H1 (cell line): ENCODE data around the gene NUDT12. TPM values are rescaled to one million over a fixed set of nuclear protein-coding genes. Genes with fewer than 3 reads are reported as not detected.

Experiments
- CTCF ChIA-PET: fragments of 300-600 bp; sonication (Branson Sonifier 250); formaldehyde crosslinking; loops from one replicate; lab custom pipeline; 2021; ENCODE audit not compliant: partially characterized antibody; lab: Charles Lee
- POLR2A ChIA-PET: fragments of 300-600 bp; sonication (Branson Sonifier 250); formaldehyde crosslinking; loops from one replicate; lab custom pipeline; 2021; ENCODE audit warnings: inconsistent platforms; ENCODE audit not compliant: partially characterized antibody; lab: Charles Lee
- DNase-seq, 2 experiments: peaks; one replicate each; pipeline versions ENCODE4 v3.0.0 to v3.0.0-alpha.2; 2010 to 2022; ENCODE audit warnings: low spot score in 2 of 2, low read depth in 1 of 2, mixed read lengths in 1 of 2
- FAIRE-seq: peaks from 2 replicates; lab custom pipeline; 2011; peaks lifted over from hg19 to GRCh38; lab: Jason Lieb, UNC
- H2AFZ ChIP-seq: 2 replicates; pipeline ENCODE4 v1.8.1; 2012; ENCODE audit warnings: low read length, inconsistent platforms
- H2AK5ac ChIP-seq: 2 replicates; pipeline ENCODE4 v1.6.1; 2013; ENCODE audit warnings: low read depth, low read length
- H2BK120ac ChIP-seq: replicated peaks from 2 replicates; pipeline ENCODE3; 2013; ENCODE audit warnings: low read depth, low read length, inconsistent platforms
- H2BK12ac ChIP-seq: 2 replicates; pipeline ENCODE4 v1.6.1; 2013; ENCODE audit warnings: low read depth, low read length
- H2BK15ac ChIP-seq: 2 replicates; pipeline ENCODE4 v1.6.1; 2013; ENCODE audit warnings: low read length
- H2BK20ac ChIP-seq: 2 replicates; pipeline ENCODE4 v1.6.1; 2013; ENCODE audit warnings: low read length
- H2BK5ac ChIP-seq: 2 replicates; pipeline ENCODE4 v1.6.1; 2013; ENCODE audit warnings: low read depth, low read length
- H3K14ac ChIP-seq: 2 replicates; pipeline ENCODE4 v1.6.1; 2013; ENCODE audit warnings: inconsistent platforms; ENCODE audit not compliant: insufficient read length
- H3K18ac ChIP-seq: 2 replicates; pipeline ENCODE4 v1.6.1; 2013; ENCODE audit warnings: low read length; ENCODE audit errors: extremely low read depth
- H3K23ac ChIP-seq: 2 replicates; pipeline ENCODE4 v1.6.1; 2013; ENCODE audit warnings: inconsistent platforms; ENCODE audit not compliant: insufficient read length
- H3K23me2 ChIP-seq: 2 replicates; pipeline ENCODE4 v1.6.1; 2013; ENCODE audit warnings: low read depth, low read length
- H3K27ac ChIP-seq: 2 replicates; pipeline ENCODE4 v1.6.1; 2011; ENCODE audit warnings: low read depth, low read length, inconsistent platforms
- H3K27me3 ChIP-seq, 4 experiments: replicated peaks in 1 of 4; 1 replicate in 1 of 4; 2 replicates in 3 of 4; pipeline versions ENCODE4 v1.6.1 to v1.8.1; 2011 to 2013; ENCODE audit warnings: low read length in 3 of 4, mild to moderate bottlenecking in 3 of 4, inconsistent platforms in 2 of 4, mixed read lengths in 2 of 4, moderate library complexity in 1 of 4; ENCODE audit not compliant: control insufficient read depth in 3 of 4, insufficient read depth in 3 of 4; ENCODE audit errors: extremely low read depth in 1 of 4
- H3K36me3 ChIP-seq, 4 experiments: 2 replicates each; pipeline versions ENCODE4 v1.6.1 to v1.8.1; 2011 to 2013; ENCODE audit warnings: mild to moderate bottlenecking in 4 of 4, low read length in 3 of 4, moderate library complexity in 2 of 4, control low read depth in 1 of 4, inconsistent platforms in 1 of 4; ENCODE audit not compliant: insufficient read depth in 4 of 4, control insufficient read depth in 2 of 4
- H3K4ac ChIP-seq: replicated peaks from 2 replicates; pipeline ENCODE3; 2013; ENCODE audit warnings: low read length, low read depth, mixed read lengths, inconsistent platforms; ENCODE audit not compliant: insufficient read length
- H3K4me1 ChIP-seq, 4 experiments: replicated peaks in 1 of 4; 1 replicate in 1 of 4; 2 replicates in 3 of 4; pipeline versions ENCODE4 v1.6.1 to v1.8.1; 2011 to 2013; ENCODE audit warnings: low read length in 3 of 4, inconsistent platforms in 2 of 4, mixed read lengths in 1 of 4; ENCODE audit not compliant: insufficient read depth in 4 of 4, control insufficient read depth in 3 of 4
- H3K4me2 ChIP-seq, 2 experiments: 2 replicates each; pipeline versions ENCODE4 v1.6.1 to v1.8.1; 2011 to 2013; ENCODE audit warnings: low read depth in 2 of 2, low read length in 2 of 2, control low read depth in 1 of 2, inconsistent platforms in 1 of 2, mild to moderate bottlenecking in 1 of 2; ENCODE audit not compliant: insufficient read depth in 1 of 2
- H3K4me3 ChIP-seq, 4 experiments: fragments of 200-600, 300-600 bp in 1 of 4; sonication (generic), shearing (Covaris generic), sonication (Bioruptor Twin) in 1 of 4; 2 replicates each; pipeline versions ENCODE4 v1.5.1 to v1.8.1; 2011 to 2016; ENCODE audit warnings: low read length in 4 of 4, low read depth in 3 of 4, control low read depth in 2 of 4, inconsistent platforms in 2 of 4, mild to moderate bottlenecking in 2 of 4, mixed read lengths in 1 of 4, moderate library complexity in 1 of 4; ENCODE audit not compliant: insufficient read depth in 2 of 4; ENCODE audit errors: extremely low read depth in 1 of 4
- H3K56ac ChIP-seq: replicated peaks from 2 replicates; pipeline ENCODE3; 2013; ENCODE audit warnings: low read depth, mild to moderate bottlenecking, mixed read lengths, low read length, inconsistent platforms; ENCODE audit not compliant: insufficient read length
- H3K79me1 ChIP-seq: 2 replicates; pipeline ENCODE4 v1.6.1; 2013; ENCODE audit warnings: low read depth, low read length, control low read depth
- H3K79me2 ChIP-seq, 2 experiments: 2 replicates each; pipeline versions ENCODE4 v1.6.1 to v1.8.1; 2012 to 2013; ENCODE audit warnings: low read length in 2 of 2, mild to moderate bottlenecking in 2 of 2, inconsistent platforms in 1 of 2; ENCODE audit not compliant: insufficient read depth in 2 of 2, control insufficient read depth in 1 of 2
- H3K9ac ChIP-seq, 4 experiments: replicated peaks in 1 of 4; 1 replicate in 1 of 4; 2 replicates in 3 of 4; pipeline versions ENCODE4 v1.6.1 to v1.8.1; 2011 to 2013; ENCODE audit warnings: low read depth in 3 of 4, low read length in 3 of 4, control low read depth in 2 of 4, mild to moderate bottlenecking in 2 of 4, moderate library complexity in 2 of 4, inconsistent platforms in 1 of 4; ENCODE audit errors: extremely low read depth in 1 of 4
- H3K9me3 ChIP-seq, 2 experiments: 2 replicates each; pipeline versions ENCODE4 v1.6.1 to v1.8.1; 2012 to 2013; ENCODE audit warnings: mild to moderate bottlenecking in 2 of 2, moderate library complexity in 2 of 2, control low read depth in 1 of 2, inconsistent platforms in 1 of 2, low read depth in 1 of 2, low read length in 1 of 2, mixed read lengths in 1 of 2; ENCODE audit not compliant: insufficient read depth in 2 of 2
- H4K20me1 ChIP-seq, 2 experiments: replicated peaks in 1 of 2; 2 replicates each; pipeline versions ENCODE3 to v1.8.1; 2011 to 2013; ENCODE audit warnings: inconsistent platforms in 2 of 2, low read length in 2 of 2, mild to moderate bottlenecking in 1 of 2; ENCODE audit not compliant: insufficient read depth in 2 of 2, control insufficient read depth in 1 of 2
- H4K5ac ChIP-seq: 2 replicates; pipeline ENCODE4 v1.6.1; 2013; ENCODE audit warnings: low read length, low read depth, mixed read lengths, inconsistent platforms; ENCODE audit not compliant: insufficient read length
- H4K8ac ChIP-seq: 2 replicates; pipeline ENCODE4 v1.8.0; 2013; ENCODE audit warnings: mild to moderate bottlenecking, moderate library complexity, low read length, inconsistent platforms; ENCODE audit not compliant: insufficient read depth; ENCODE audit errors: extremely low read depth
- H4K91ac ChIP-seq: replicated peaks from 2 replicates; pipeline ENCODE3; 2013; ENCODE audit warnings: low read length, mixed read lengths, inconsistent platforms; ENCODE audit not compliant: insufficient read length
- EP300 ChIP-seq, 2 experiments: IDR thresholded peaks; 1 replicate in 1 of 2; 2 replicates in 1 of 2; pipeline ENCODE4 v1.6.1; 2011 to 2012; ENCODE audit warnings: low read depth in 2 of 2, low read length in 2 of 2, mild to moderate bottlenecking in 2 of 2, borderline replicate concordance in 1 of 2, inconsistent platforms in 1 of 2, moderate library complexity in 1 of 2
- HDAC2 ChIP-seq, 2 experiments: fragments of 300-600 bp in 1 of 2; sonication (generic) in 1 of 2; IDR thresholded peaks; 2 replicates each; pipeline ENCODE4 v1.6.1; 2011 to 2012; ENCODE audit warnings: low read depth in 2 of 2, low read length in 2 of 2, mild to moderate bottlenecking in 2 of 2, moderate library complexity in 2 of 2, borderline replicate concordance in 1 of 2, inconsistent platforms in 1 of 2
- NANOG ChIP-seq: IDR thresholded peaks from 2 replicates; pipeline ENCODE4 v1.6.1; 2011; ENCODE audit warnings: low read length, low read depth, mild to moderate bottlenecking, inconsistent platforms; ENCODE audit not compliant: insufficient read depth, poor library complexity, severe bottlenecking
- RAD21 ChIP-seq, 2 experiments: IDR thresholded peaks in 1 of 2; conservative IDR thresholded peaks in 1 of 2; 2 replicates each; pipeline ENCODE4 v1.6.1; 2011; ENCODE audit warnings: low read depth in 2 of 2, low read length in 2 of 2, improper control_type of control experiment in 1 of 2, inconsistent platforms in 1 of 2, mild to moderate bottlenecking in 1 of 2, moderate library complexity in 1 of 2
- SIRT6 ChIP-seq: IDR thresholded peaks from one replicate; pipeline ENCODE4 v1.7.1; 2012; ENCODE audit warnings: low read length, inconsistent platforms
- TBP ChIP-seq: IDR thresholded peaks from 2 replicates; pipeline ENCODE4 v1.6.1; 2011; ENCODE audit warnings: low read depth, low read length, improper control_type of control experiment
- YY1 ChIP-seq: IDR thresholded peaks from 2 replicates; pipeline ENCODE4 v1.6.1; 2011; ENCODE audit warnings: low read depth, mild to moderate bottlenecking, low read length
- WGBS, 2 experiments: shearing (Covaris generic) in 1 of 2; methylation state at CpG; one replicate each; pipeline versions ENCODE4 v1.1.6 to v1.1.7; 2013 to 2015; ENCODE audit warnings: low lambda C conversion rate in 2 of 2, mixed read lengths in 2 of 2, inconsistent platforms in 1 of 2, low coverage in 1 of 2, missing lambda C conversion rate in 1 of 2; ENCODE audit not compliant: insufficient replicate concordance in 2 of 2, insufficient coverage in 1 of 2, insufficient read length in 1 of 2; ENCODE audit errors: extremely low coverage in 1 of 2, missing lambda C conversion rate in 1 of 2; 5-methylcytosine and 5-hydroxymethylcytosine counted together
- polyA plus RNA-seq, 7 experiments: library from polyadenylated mRNA; depleted of rRNA in 3 of 7; stranded (reverse) in 5 of 7; unstranded in 2 of 7; fragments of >200 nt in 5 of 7; fragments of 200-250 nt in 2 of 7; gene quantifications; 1 replicate in 5 of 7; 2 replicates in 1 of 7; 4 replicates in 1 of 7; pipeline versions ENCODE4 v1.2.1 to v1.2.3, GENCODE V29; 2011 to 2013; ENCODE audit warnings: missing spikeins in 2 of 7, mixed read lengths in 2 of 7
- total RNA-seq: library from RNA; stranded (reverse); fragmentation: NEBNext Ultra II Directional; extraction: Animal tissue kit (Norgen Biotek cat#: 25700); gene quantifications from 2 replicates; pipeline ENCODE4 v1.2.1, GENCODE V29; 2021

The NUDT12 gene
- total and polyA plus RNA-seq, 2 of the 8 experiments (the other 6 are each of a cell fraction or from before 2014, with no cell fraction given), result 3.6 to 12.5 TPM

- H3K23ac ChIP-seq, result no peak overlapping the region
- no peak for DNase-seq
- no peak overlapping the region for H4K8ac ChIP-seq
- no peak overlapping the region for H3K56ac ChIP-seq
- 91% methylated on average over 3 of the region's 3 CpGs; no CpG with 5 or more reads in 1 of the 2 experiments for WGBS, 2 experiments
- no peak overlapping the region for H2BK20ac ChIP-seq
- H3K79me1 ChIP-seq, result no peaks in the 10 kb centered on the region
- no peaks in the 10 kb centered on the region for H4K20me1 ChIP-seq
- H2AFZ ChIP-seq, result no peak overlapping the region
- H2AK5ac ChIP-seq, result no peak overlapping the region
- no peak overlapping the region for H4K5ac ChIP-seq
- no peaks in the 10 kb centered on the region for H3K79me2 ChIP-seq
- no peak overlapping the region for H3K4ac ChIP-seq
- no peak overlapping the region for H4K91ac ChIP-seq
- no peak overlapping the region for H3K27ac ChIP-seq
- no peaks in the 10 kb centered on the region for H3K9me3 ChIP-seq
- ChIA-PET POLR2A (no interaction called here), CTCF (interaction anchor here (1.1 kb wide), 1 partner anchor 207 kb away, joined by 3 read pairs; no protein-coding TSS in a partner anchor)
- TF ChIP-seq HDAC2 (IDR thresholded peaks at IDR 0.05; ENCODE audit: borderline replicate concordance in 1 of 2, low read depth in 2 of 2, low read length in 2 of 2) (no peak), NANOG (no peak), YY1 (no peak), TBP (no peak), SIRT6 (no peak), EP300 (IDR thresholded peaks at IDR 0.05; ENCODE audit: borderline replicate concordance in 1 of 2, low read depth in 2 of 2, low read length in 2 of 2) (no peak), RAD21 (IDR thresholded peaks at IDR 0.05 in 1 of 2, conservative IDR thresholded peaks at IDR 0.05 in 1 of 2; ENCODE audit: low read depth in 2 of 2, low read length in 2 of 2) (no peak)
- no peak overlapping the region for H3K9ac ChIP-seq
- no peak overlapping the region for H3K4me2 ChIP-seq
- H3K27me3 ChIP-seq, result no peaks in the 10 kb centered on the region
- H2BK120ac ChIP-seq, result no peak overlapping the region
- no peak overlapping the region for H3K18ac ChIP-seq
- H2BK15ac ChIP-seq, result no peak overlapping the region
- no peaks in the 10 kb centered on the region for H3K36me3 ChIP-seq
- no peak overlapping the region for H2BK12ac ChIP-seq
- no peaks in the 10 kb centered on the region for H3K4me1 ChIP-seq
- no peak for FAIRE-seq
- H3K23me2 ChIP-seq, result no peaks in the 10 kb centered on the region
- H3K4me3 ChIP-seq, result no peak overlapping the region
- no peak overlapping the region for H2BK5ac ChIP-seq
- no peak overlapping the region for H3K14ac ChIP-seq
Observed at GRCh38 chr5:103601314-103601713, 38.7 kb upstream of the NUDT12 start.
